ENCODE results near the gene TPP1.

GRCh38 chr11:6601041-6601461, 18.2 kb downstream of the TPP1 start:
- no peak for TF ChIP-seq CTCF (conservative IDR thresholded peaks at IDR 0.05 in 1 of 2, IDR thresholded peaks at IDR 0.05 in 1 of 2; ENCODE audit: low read depth in 1 of 2, low read length in 2 of 2)
- TF ChIP-seq EZH2 (IDR thresholded peaks at IDR 0.05; ENCODE audit: low read length, missing control alignments) = no peak
